ENCODE results near the gene KPNA1.
"Not testable (repeated sequence)": the region's sequence is repeated elsewhere in the genome, so short reads cannot be mapped to it uniquely, and the experiment has no call there.

The KPNA1 gene

DNA sequence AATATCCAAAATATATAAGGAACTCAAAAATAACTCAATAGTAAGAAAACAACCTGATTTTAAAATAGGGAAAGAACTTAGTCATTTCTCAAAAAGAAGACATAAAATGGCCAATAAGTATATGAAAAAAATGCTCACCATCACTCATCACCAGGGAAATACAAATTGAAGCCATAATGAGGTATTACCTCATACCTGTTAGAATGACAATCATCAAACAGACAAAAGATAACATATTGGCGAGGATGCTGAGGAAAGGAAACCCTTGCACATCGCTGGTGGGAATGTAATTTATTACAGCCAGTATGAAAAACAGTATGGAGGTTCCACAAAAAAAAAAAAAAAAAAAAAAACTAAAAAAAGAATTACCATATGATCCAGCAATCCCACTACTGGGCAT, 38.2 kb downstream of the KPNA1 start:
- no peak for DNase-seq (ENCODE audit: low read depth in 2 of 2)

DNA sequence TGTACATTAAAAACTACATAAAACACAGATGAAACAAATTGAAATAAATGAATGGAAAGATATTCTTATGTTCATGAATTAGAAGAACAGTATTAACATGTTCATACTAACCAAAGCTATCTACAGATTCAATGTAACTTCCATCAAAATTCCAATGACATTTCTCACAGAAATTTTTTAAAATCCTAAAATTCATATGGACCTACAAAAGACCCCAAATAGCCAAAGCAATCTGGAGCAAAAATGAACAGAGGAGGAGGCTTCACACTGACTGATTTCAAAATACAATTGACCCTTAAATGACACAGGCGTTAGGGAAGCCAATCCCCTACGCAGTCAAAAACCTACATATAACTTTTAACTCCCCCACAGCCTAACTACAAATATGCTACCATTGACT, 39.4 kb downstream of the KPNA1 start:
- DNase-seq (ENCODE audit: low read depth in 2 of 2), result no peak

DNA sequence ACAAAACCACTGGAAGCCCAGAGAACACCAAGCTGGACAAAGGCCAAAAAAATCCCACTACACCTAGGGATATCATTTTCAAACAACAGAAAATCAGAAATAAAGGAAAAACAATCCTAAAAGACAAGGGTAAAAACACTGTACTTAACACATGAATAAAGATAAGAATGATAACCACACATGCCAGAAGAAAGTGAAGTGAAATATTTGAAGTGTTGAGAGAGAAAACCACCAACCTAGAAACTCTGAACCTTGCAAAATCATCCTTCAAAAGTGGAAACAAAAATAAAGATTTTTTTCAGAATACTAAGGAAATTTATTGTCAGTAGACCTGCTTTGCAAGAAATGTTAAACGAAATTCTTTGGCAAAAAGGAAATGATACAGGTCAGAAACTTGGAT, 45.1 kb downstream of the KPNA1 start:
- no peak for DNase-seq (ENCODE audit: low read depth in 2 of 2)

DNA sequence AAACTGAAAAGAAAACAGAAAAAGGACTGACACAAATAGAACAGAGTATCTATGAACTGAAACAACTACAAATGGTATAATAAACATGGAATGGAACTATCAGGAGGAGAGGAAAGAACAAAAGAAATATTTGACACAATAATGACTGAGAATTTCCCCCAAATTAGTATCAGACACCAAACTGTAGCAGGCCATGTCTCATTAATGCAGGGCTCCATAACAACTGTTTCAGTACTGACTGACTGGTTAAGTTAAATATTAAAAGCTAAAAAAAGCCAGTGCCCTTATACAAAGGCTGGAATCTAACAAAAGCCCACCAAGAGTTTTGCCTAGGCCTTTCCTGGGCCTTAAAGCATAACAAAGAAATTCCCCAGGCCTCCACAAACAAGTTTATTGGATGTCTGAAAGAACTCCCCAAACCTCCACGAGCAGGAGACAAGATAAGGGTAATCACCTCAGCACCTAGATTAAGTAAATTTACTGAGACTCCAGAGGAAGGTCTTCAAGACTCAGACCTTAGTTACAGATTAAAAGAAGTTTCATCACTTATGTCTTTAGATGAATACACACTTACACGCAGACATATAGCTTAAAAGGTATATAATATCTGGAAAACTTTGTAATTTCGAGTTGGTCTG, 45.7 kb downstream of the KPNA1 start:
- no peak for DNase-seq (ENCODE audit: low read depth in 2 of 2)

DNA sequence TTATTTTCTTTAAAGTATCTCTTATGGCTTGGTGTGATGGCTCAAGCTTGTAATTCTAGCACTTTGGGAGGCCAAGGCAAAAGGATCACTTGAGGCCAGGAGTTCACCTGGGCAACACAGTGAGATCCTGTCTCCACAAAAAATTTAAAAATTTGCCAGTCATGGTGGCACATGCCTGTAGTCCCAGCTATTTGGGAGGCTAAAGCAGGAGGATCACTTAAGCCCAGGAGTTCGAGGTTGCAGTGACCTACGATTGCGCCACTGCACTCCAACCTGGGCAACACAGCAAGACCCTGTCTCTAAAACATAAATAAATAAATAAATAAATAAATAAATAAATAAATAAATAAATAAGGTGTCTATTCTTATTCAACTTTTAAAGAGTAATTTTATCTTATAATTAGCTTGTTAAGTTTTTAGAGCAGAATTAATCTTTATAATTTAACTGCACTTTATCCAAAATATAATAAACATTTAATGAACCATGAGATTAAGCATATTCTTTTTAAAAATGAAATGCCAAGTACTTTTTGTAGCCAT, 48.0 kb downstream of the KPNA1 start:
- no peak for DNase-seq (ENCODE audit: low read depth in 2 of 2)

DNA sequence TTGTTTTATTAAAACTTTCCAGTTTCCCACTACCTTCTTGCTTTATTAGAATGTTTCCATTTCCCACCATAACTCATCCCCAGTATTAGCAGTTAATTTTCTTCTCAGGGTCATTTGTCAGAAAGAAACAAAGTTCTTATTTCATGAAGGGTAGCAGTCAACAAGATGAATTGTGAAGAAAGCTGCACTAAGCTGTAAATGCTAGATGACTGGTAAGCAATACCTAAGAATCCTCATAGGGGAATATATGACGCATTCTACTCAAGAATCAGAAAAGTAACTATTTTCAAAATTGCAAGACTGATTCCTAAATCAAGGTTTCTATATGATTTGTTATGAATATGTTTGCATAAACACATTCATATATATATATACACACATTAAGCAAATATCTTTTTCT, 50.1 kb downstream of the KPNA1 start:
- no peak for DNase-seq (ENCODE audit: low read depth in 2 of 2)

DNA sequence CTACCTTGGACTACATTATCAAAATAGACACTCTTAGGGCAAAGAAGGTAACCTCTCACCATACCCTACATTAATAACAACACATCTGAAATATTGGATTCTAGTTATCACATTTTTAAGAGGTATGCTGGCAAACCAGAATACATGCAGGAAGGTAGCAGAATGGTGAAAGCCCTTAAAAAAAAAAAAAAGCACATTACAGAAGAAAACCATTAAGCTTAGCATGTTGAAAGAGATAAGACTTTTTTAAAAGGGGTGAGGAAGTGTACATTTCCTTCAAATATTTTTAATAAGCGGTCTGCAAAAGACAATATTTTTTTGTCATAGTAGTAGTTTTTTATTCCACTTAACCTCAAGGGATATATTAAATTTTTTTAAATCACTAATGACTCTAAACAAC, 52.3 kb downstream of the KPNA1 start:
- DNase-seq (ENCODE audit: low read depth in 2 of 2), result no peak

DNA sequence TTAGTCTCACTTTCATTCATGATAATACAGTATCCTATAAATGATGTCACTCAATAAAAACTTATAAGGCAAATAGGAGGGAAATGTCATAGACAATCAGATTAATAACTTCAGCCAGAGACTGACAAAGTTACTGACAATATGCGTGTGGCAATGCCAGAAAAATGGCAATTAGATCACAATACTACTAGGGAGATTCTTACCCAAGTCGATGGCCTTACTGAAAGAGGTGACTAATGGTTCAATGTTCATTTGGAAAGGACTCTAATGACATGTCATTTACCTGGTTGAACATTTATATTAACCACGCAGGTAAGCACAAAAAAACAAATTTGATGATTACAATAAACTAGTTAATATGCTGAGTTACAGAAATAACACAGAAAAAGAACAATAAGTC, 52.9 kb downstream of the KPNA1 start:
- DNase-seq (ENCODE audit: low read depth in 2 of 2), result no peak

DNA sequence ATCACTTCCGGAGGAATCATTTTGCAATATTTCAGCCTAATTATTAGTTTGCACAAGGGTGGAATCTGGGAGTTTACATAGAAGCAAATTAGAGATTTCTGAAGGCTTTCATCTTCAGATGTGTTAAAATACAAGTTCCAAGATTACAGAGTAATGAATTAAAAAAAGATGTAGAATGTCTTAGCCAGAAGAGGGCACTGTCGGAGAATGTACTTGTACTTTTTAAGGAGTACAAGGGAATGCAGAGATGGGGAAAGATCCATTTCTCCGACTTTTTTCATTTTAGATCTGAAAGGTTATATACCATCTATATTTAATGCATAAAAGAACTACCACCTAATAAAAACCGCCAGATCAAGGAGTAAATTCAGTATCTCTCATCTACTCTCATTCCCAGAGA, 55.7 kb downstream of the KPNA1 start:
- no peak for DNase-seq (ENCODE audit: low read depth in 2 of 2)

DNA sequence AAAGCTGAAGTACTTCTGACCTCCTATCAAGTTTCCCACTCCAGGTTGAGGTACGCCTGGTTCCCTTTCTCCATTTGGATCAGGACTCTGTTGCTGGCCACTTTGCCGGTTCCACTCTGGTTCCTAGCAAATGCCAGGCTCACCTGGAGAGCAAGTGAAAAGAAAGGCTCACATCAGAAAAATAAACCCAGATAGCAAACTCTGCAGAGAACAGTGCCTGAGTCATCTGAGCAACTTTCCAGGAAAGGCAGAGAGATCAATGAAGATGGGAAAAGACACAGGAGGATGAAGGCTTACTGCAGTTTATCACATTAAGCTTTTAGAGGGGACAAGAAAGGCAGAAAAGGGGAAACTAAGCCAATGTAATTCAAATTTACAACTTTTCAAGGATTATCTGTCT, 57.0 kb downstream of the KPNA1 start:
- DNase-seq (ENCODE audit: low read depth in 2 of 2), result no peak

DNA sequence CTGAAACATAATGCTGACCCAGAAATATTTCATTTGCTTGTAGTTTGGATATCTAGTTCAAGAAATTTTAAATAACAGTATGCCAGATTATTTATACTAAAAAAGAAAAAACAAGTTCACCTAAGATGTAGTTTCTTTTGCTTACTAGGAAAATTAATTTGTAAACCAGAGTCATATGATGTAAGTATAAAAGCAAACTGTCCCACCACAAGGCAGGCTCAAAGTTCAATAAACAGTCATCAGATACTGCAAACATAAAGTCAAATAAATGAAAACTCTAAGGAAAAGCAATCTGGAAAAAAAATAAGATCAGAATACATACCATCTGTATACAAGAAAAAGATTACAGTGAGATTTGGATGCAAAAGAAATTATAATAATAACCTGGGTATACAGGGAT, 58.7 kb downstream of the KPNA1 start:
- no peak for DNase-seq (ENCODE audit: low read depth in 2 of 2)

DNA sequence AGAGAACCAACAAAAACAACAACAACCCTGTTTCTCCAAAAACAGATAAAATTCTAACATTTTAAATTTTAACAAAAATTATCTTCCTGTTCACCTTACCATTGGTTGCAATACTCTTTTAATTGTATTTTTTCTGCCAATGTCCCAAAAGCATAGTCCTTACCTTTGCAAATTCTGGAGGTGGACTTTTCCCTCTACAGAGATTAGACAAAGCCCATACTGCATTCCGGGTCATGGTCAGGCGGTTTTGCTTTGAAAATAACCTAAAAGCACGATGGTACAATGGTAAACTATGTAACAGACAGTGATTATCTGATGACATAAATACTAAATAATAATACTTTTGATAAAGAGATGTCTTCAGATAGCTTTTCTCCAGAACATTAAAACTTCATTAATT, 63.4 kb downstream of the KPNA1 start:
- DNase-seq (ENCODE audit: low read depth in 2 of 2), result no peak

DNA sequence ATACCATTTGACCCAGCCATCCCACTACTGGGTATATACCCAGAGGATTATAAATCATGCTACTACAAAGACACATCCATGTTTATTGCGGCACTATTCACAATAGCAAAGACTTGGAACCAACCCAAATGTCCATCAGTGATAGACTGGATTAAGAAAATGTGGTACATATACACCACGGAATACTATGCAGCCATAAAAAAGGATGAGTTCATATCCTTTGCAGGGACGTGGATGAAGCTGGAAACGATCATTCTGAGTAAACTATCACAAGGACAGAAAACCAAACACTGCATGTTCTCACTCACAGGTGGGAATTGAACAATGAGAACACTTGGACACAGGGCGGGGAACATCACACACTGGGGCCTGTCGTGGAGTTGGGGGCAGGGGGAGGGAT, 66.5 kb downstream of the KPNA1 start:
- DNase-seq (ENCODE audit: low read depth in 2 of 2), result not testable (repeated sequence)

DNA sequence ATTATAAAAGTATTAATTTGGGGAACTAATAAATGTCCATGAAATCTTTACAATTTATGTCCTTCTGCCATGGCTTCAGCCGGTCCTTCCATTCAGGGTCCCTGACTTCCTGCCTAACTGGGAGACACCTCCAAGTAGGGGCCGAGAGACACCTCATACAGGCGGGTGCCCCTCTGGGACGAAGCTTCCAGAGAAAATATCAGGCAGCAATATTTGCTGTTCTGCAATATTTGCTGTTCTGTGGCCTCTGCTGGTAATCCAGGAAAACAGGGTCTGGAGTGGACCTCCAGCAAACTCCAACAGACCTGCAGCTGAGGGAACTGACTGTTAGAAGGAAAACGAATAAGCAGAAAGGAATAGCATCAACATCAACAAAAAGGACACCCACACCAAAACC, 70.2 kb downstream of the KPNA1 start:
- not testable (repeated sequence) for DNase-seq (ENCODE audit: low read depth in 2 of 2)

DNA sequence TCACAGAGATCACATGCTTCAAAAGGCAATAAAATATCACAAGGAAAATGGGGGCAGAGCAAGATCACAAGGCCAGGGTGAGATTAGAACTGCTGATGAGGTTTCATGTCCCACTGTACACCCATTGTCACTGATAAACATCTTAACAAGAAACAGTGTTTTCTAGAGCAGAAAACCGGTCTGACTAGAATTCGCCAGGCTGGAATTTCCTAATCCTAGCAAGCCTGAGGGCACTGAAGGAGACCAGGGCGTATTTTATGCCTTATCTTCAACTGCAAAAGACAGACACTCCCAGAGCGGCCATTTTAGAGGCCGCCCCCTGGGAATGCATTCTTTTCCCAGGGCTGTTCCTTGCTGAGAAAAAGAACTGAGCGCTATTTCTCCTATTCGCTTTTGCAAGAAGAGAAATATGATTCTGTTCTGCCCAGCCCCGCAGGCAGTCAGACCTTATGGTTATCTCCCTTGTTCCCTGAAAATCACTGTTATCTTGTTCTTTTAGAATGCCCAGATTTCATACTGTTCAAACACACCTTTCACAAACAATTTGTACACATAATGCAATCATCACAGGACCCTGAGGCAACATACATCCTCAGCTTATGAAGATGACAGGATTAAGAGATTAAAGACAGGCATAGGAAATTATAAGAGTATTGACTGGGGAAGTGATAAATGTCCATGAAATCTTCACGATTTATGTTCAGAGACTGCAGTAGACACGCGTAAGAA, 70.8 kb downstream of the KPNA1 start:
- DNase-seq (ENCODE audit: low read depth in 2 of 2), result not testable (repeated sequence)

DNA sequence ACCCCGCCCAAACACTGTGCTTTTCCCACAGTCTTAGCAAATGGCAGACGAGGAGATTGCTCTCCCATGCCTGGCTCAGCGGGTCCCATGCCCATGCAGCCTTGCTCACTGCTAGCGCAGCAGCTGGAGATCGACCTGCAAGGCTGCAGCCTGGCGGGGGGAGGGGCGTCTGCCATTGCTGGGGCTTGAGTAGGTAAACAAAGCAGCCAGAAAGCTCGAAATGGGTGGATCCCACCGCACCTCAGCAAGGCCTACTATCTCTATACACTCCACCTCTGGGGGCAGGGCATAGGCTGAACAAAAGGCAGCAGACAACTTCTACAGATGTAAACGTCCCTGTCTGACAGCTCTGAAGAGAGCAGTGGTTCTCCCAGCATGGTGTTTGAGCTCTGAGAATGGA, 71.6 kb downstream of the KPNA1 start:
- DNase-seq (ENCODE audit: low read depth in 2 of 2), result no peak

DNA sequence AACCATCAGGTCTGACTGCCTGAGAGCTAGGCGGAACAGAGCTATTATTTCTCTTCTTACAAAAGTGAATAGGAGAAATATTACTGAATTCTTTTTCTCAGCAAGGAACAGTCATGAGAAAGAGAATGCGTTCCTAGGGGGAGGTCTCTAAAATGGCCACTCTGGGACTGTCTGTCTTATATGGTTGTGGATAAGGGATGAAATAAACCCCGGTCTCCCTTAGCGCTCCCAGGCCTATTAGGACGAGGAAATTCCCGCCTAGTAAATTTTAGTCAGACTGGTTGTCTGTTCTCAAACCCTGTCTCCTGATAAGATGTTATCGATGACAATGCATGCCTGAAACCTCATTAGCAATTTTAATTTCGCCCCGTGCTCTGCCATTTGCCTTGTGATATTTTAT, 78.8 kb downstream of the KPNA1 start:
- DNase-seq (ENCODE audit: low read depth in 2 of 2), result no peak

DNA sequence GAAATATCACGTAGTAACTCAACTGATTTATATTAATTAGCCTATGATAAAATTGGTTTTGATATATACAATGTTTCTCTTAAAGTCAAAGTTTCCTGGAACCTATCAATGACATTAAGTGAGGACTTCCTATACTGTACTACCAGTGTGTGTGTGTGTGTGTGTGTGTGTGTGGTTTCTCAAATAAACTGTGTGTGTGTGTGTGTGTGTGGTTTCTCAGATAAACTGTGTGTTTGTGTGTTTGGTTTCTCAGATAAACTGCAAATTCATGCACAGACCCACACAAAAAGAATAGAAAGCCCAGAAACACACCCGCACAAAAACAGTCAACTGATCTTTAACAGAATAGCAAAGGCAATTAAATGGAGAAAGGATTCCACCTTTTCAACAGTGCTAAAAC, 84.4 kb downstream of the KPNA1 start:
- DNase-seq (ENCODE audit: low read depth in 2 of 2), result no peak

DNA sequence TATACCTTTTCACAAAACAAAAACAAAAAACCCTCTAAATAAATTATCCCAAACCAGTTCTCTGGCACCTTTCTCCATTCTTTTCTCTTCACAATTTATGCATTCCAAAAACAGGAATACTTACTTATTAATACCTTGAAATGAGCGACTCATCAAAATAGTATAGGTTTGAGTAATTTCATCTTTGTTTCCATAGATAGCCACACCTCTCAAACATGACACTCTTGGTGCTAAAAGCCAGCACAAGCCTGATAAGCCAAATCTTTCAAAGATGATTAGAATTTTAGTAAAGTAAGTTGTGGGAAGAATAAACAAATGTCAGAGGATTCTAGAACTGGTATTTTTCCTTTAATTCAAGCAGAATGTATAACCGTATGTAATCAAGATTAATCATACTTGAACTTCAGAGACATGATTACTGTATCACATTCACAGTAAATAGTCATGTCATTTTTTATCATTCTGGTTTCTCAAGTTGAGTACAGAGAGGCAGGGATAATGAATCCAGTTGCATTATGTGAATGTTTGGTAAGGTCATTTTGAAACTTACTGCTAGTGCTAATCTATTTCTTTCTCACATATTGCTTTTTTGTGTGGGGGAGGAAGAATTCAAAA, 86.8 kb downstream of the KPNA1 start:
- DNase-seq (ENCODE audit: low read depth in 2 of 2), result no peak

DNA sequence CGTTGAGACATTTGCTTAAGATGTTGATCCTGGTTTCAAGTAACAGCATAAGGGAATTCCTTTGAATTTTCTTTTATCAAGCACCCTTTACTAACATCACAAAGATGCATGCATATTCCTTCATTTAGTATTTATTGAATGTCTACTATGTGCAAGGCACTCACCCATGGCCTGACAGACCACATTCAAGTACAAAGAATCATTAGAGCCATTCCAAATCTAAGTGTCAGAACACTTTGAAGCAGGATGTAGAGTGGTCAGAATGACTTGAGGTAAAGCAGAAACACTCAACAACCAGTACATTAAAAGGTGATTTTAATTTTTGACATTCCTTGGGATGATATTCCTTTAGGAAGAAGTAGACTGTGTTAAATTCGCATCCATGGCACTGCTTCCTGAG, 92.9 kb downstream of the KPNA1 start:
- no peak for DNase-seq (ENCODE audit: low read depth in 2 of 2)

DNA sequence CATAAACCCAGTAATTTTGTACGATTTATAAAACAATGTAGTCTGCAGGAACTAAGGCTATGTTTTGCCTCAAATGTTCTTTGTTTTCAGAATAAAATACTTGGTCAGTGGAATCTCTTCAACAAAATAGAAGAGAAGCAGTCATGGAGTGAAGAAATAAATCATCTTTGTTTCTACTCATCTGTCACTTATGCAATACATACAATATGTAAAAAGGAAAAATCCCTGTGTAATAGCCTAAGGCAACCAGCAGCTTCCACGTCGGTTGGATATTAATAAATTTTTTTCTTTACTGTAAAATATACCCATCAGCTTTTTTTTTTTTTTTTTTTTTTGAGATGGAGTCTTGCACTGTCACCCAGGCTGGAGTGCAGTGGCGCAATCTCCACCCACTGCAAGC, 93.6 kb downstream of the KPNA1 start:
- DNase-seq (ENCODE audit: low read depth in 2 of 2), result no peak

DNA sequence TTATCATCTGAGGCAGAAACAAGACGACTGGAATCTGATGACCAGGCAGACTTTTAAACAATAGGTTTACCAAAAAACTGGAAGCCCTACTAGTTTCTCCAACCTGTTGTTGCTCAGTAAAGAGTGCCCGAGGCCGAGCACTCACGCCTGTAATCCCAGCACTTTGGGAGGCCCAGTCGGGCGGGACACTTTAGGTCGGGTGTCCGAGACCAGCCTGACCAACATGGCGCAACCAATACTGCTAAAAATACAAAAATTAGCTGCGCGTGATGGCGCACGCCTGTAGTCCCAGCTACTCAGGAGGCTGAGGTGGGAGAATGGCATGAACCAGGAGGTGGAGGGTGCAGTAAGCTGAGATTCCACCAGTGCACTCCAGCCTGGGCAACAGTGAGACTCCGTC, 97.8 kb downstream of the KPNA1 start:
- DNase-seq (ENCODE audit: low read depth in 2 of 2), result no peak
